HCT116 (cell line): Measurements from ENCODE around the gene CHCHD3. TPM values are rescaled to one million over a fixed set of nuclear protein-coding genes. Genes with fewer than 3 reads are reported as not detected.

ENCODE experiments used
- ATAC-seq: fragments of 200-7000 bp; cut with Tn5 transposase; 2 replicates; pipeline ENCODE4 v1.9.1; 2020; ENCODE audit warnings: mild to moderate bottlenecking, moderate library complexity
- BruUV-seq: library from RNA; stranded (reverse); fragments of 400-500 nt; replicated peaks from 2 replicates; lab custom pipeline; 2021; lab: Mats Ljungman, UMichigan
- CTCF ChIA-PET: fragments of 300-600 bp; sonication (Branson Sonifier 250); formaldehyde crosslinking; loops from one replicate; lab custom pipeline; 2021; ENCODE audit warnings: antibody characterized with exemption; lab: Charles Lee
- POLR2A ChIA-PET: fragments of 300-600, 350-600 bp; sonication (Branson Sonifier 250); formaldehyde crosslinking; loops from one replicate; lab custom pipeline; 2021; ENCODE audit warnings: antibody characterized with exemption; lab: Charles Lee
- RAD21 ChIA-PET, 2 experiments: fragments of 300-600 bp; sonication (Branson Sonifier 250); formaldehyde crosslinking; loops; one replicate each; lab custom pipeline; 2023; ENCODE audit warnings: low total read pairs in 2 of 2; ENCODE audit not compliant: uncharacterized antibody in 2 of 2, unreplicated experiment in 2 of 2, low non-redundant PET in 1 of 2; lab: Charles Lee
- DNase-seq: peaks from one replicate; pipeline ENCODE4 v3.0.0-alpha.2; 2010; ENCODE audit warnings: low read depth, low spot score
- H2AFZ ChIP-seq: fragments of 200-600 bp; shearing (Covaris generic), sonication (generic); 2 replicates; pipeline ENCODE4 v1.6.1; 2017; ENCODE audit warnings: low read depth, mixed run types, mixed read lengths, antibody characterized with exemption, low read length; ENCODE audit not compliant: poor library complexity, severe bottlenecking
- H3K27ac ChIP-seq: 2 replicates; pipeline ENCODE4 v1.5.1; 2012; ENCODE audit warnings: low read depth, low read length
- H3K27me3 ChIP-seq: fragments of 200-600 bp; sonication (generic); 2 replicates; pipeline ENCODE4 v1.6.1; 2016; ENCODE audit warnings: mixed run types, low read length, mixed read lengths; ENCODE audit not compliant: insufficient read depth
- H3K36me3 ChIP-seq, 2 experiments: fragments of 200-500 bp in 1 of 2; fragments of 200-600 bp in 1 of 2; sonication (Bioruptor generic) in 1 of 2; sonication (generic) in 1 of 2; 2 replicates each; pipeline versions ENCODE4 v1.5.1 to v1.6.1; 2014 to 2016; ENCODE audit warnings: low read length in 2 of 2, inconsistent platforms in 1 of 2, mixed read lengths in 1 of 2, mixed run types in 1 of 2; ENCODE audit not compliant: insufficient read depth in 2 of 2, control insufficient read depth in 1 of 2
- H3K4me1 ChIP-seq, 2 experiments: fragments of 200-600 bp in 1 of 2; sonication (generic) in 1 of 2; 2 replicates each; pipeline versions ENCODE4 v1.5.1 to v1.6.1; 2012 to 2017; ENCODE audit warnings: low read length in 2 of 2, inconsistent platforms in 1 of 2, mild to moderate bottlenecking in 1 of 2, mixed read lengths in 1 of 2, mixed run types in 1 of 2, moderate library complexity in 1 of 2; ENCODE audit not compliant: insufficient read depth in 2 of 2, control insufficient read depth in 1 of 2
- H3K4me2 ChIP-seq: fragments of 200-600 bp; sonication (generic); 2 replicates; pipeline ENCODE4 v1.6.1; 2017; ENCODE audit warnings: mixed run types, low read length, mixed read lengths
- H3K4me3 ChIP-seq, 2 experiments: fragments of 200-600 bp in 1 of 2; sonication (generic) in 1 of 2; replicated peaks in 1 of 2; 2 replicates each; pipeline ENCODE4 v1.5.1; 2011 to 2016; ENCODE audit warnings: low read length in 2 of 2, control low read depth in 1 of 2, low read depth in 1 of 2, mild to moderate bottlenecking in 1 of 2, mixed read lengths in 1 of 2, mixed run types in 1 of 2
- H3K79me2 ChIP-seq: fragments of 200-600 bp; sonication (generic); 2 replicates; pipeline ENCODE4 v1.6.1; 2017; ENCODE audit warnings: mild to moderate bottlenecking, mixed run types, low read length, moderate library complexity, mixed read lengths; ENCODE audit not compliant: insufficient read depth
- H3K9ac ChIP-seq: fragments of 200-600 bp; sonication (generic); 2 replicates; pipeline ENCODE4 v1.6.1; 2016; ENCODE audit warnings: low read length, mixed read lengths
- H3K9me2 ChIP-seq: fragments of 200-600 bp; sonication (generic), shearing (Covaris generic); 2 replicates; pipeline ENCODE4 v1.6.1; 2017; ENCODE audit warnings: mixed run types, mild to moderate bottlenecking, moderate library complexity; ENCODE audit not compliant: insufficient read depth
- H3K9me3 ChIP-seq, 2 experiments: fragments of 200-500 bp in 1 of 2; fragments of 200-600 bp in 1 of 2; sonication (Bioruptor generic) in 1 of 2; sonication (generic) in 1 of 2; 2 replicates each; pipeline ENCODE4 v1.6.1; 2014 to 2017; ENCODE audit warnings: low read length in 2 of 2, mixed read lengths in 2 of 2, inconsistent platforms in 1 of 2, low read depth in 1 of 2, mild to moderate bottlenecking in 1 of 2, mixed run types in 1 of 2, moderate library complexity in 1 of 2; ENCODE audit not compliant: control insufficient read depth in 1 of 2, insufficient read depth in 1 of 2
- H4K20me1 ChIP-seq: fragments of 200-600 bp; sonication (generic), shearing (Covaris generic); 2 replicates; pipeline ENCODE4 v1.6.1; 2017; ENCODE audit warnings: mixed run types, mild to moderate bottlenecking, moderate library complexity; ENCODE audit not compliant: insufficient read depth
- CBX3 ChIP-seq: IDR thresholded peaks from 2 replicates; pipeline ENCODE4 v1.6.1; 2012; ENCODE audit warnings: low read depth
- ELF1 ChIP-seq: IDR thresholded peaks from 2 replicates; pipeline ENCODE4 v1.6.1; 2012; ENCODE audit warnings: low read depth, borderline replicate concordance
- EZH2 ChIP-seq: fragments of 200-600 bp; sonication (generic); IDR thresholded peaks from 2 replicates; pipeline ENCODE4 v1.6.1; 2017; ENCODE audit warnings: antibody characterized with exemption, mixed run types
- FOSL1 ChIP-seq: IDR thresholded peaks from 2 replicates; pipeline ENCODE4 v1.6.1; 2012; ENCODE audit warnings: low read depth
- POLR2A ChIP-seq: IDR thresholded peaks from 2 replicates; pipeline ENCODE4 v1.7.0; 2011; ENCODE audit warnings: borderline replicate concordance; ENCODE audit not compliant: insufficient read depth, insufficient read length; ENCODE audit errors: extremely low read depth
- POLR2AphosphoS5 ChIP-seq: IDR thresholded peaks from 2 replicates; pipeline ENCODE4 v1.6.1; 2011; ENCODE audit warnings: mild to moderate bottlenecking, low read depth, low read length, moderate library complexity
- RAD21 ChIP-seq: IDR thresholded peaks from 2 replicates; pipeline ENCODE4 v1.6.1; 2012; ENCODE audit warnings: low read depth, mild to moderate bottlenecking
- SIN3A ChIP-seq: IDR thresholded peaks from 2 replicates; pipeline ENCODE4 v1.6.1; 2012; ENCODE audit warnings: low read depth
- SP1 ChIP-seq: IDR thresholded peaks from 2 replicates; pipeline ENCODE4 v1.6.1; 2012; ENCODE audit warnings: low read depth
- ZFX ChIP-seq: fragments of 450-650 bp; IDR thresholded peaks from 2 replicates; pipeline ENCODE4 v1.6.1; 2017
- ZNF274 ChIP-seq: fragments of 200-500 bp; sonication (Bioruptor generic); IDR thresholded peaks from 2 replicates; pipeline ENCODE4 v1.6.1; 2014; ENCODE audit warnings: mild to moderate bottlenecking, low read depth, low read length, inconsistent platforms
- intact Hi-C: fragments of 100-400 bp; cut with micrococcal nuclease; formaldehyde crosslinking; loops from 2 replicates; pipeline ENCODE4 v1.10.0; 2022
- total RNA-seq: library from RNA; stranded (reverse); gene quantifications from one replicate; pipeline ENCODE4 v1.2.1, GENCODE V29; 2021; ENCODE audit not compliant: unreplicated experiment
- TF ChIP-seq, protein P1 (sequence below): IDR thresholded peaks from 2 replicates; pipeline ENCODE4 v1.6.1; 2011; ENCODE audit warnings: mild to moderate bottlenecking, low read length, moderate library complexity; ENCODE audit not compliant: insufficient replicate concordance; ENCODE audit errors: extremely low read depth

CHCHD3 gene
- total RNA-seq, 1 experiment from 2014 or later = 73.5 TPM

DNA sequence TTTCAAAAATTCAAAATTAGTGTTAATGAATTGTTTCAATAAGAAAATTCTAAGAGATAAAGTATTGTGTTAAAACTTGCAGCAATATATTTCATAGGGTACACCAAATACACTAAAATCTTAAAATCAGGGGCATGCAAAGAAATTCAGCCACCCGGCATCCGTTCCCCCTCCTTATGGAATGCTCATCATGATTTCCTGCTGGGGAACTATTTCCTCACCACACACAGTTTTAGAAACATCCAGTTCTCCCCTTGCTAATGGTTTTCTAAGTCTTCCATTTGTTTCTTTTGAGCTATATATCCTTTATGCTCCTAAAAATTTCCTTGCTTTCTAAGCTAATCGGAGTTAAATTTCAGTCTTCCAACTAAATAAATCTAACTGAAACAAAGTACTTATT, 60.7 kb downstream of the CHCHD3 start:
- no peak overlapping the region for H3K4me2 ChIP-seq
- H3K4me1 ChIP-seq = no peaks in the 10 kb centered on the region
- peaks cover 14% of the 10 kb centered on the region for H4K20me1 ChIP-seq
- no peak for DNase-seq
- CTCF ChIA-PET = no interaction called here
- H3K9me2 ChIP-seq = no peaks in the 10 kb centered on the region
- intact Hi-C loops = no loop called here
- RAD21 ChIA-PET = no interaction called here
- no peak overlapping the region for H3K9ac ChIP-seq
- no peak for ATAC-seq
- no peak overlapping the region for H3K27ac ChIP-seq
- no peaks in the 10 kb centered on the region for H3K9me3 ChIP-seq
- H3K36me3 ChIP-seq = no peaks in the 10 kb centered on the region
- H3K27me3 ChIP-seq = no peaks in the 10 kb centered on the region
- no peak overlapping the region for H2AFZ ChIP-seq
- BruUV-seq = no TSS peak
- no peak for TF ChIP-seq EZH2
- TF ChIP-seq RAD21 = no peak
- TF ChIP-seq SP1 = no peak
- TF ChIP-seq POLR2AphosphoS5 = no peak
- TF ChIP-seq ELF1 = no peak
- TF ChIP-seq CBX3 = no peak
- TF ChIP-seq, protein P1, sequence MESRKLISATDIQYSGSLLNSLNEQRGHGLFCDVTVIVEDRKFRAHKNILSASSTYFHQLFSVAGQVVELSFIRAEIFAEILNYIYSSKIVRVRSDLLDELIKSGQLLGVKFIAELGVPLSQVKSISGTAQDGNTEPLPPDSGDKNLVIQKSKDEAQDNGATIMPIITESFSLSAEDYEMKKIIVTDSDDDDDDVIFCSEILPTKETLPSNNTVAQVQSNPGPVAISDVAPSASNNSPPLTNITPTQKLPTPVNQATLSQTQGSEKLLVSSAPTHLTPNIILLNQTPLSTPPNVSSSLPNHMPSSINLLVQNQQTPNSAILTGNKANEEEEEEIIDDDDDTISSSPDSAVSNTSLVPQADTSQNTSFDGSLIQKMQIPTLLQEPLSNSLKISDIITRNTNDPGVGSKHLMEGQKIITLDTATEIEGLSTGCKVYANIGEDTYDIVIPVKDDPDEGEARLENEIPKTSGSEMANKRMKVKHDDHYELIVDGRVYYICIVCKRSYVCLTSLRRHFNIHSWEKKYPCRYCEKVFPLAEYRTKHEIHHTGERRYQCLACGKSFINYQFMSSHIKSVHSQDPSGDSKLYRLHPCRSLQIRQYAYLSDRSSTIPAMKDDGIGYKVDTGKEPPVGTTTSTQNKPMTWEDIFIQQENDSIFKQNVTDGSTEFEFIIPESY = no peak
- no peak for TF ChIP-seq SIN3A
- TF ChIP-seq ZNF274 = no peak
- H3K79me2 ChIP-seq = peaks cover 52% of the 10 kb centered on the region
- no peak overlapping the region for H3K4me3 ChIP-seq
- POLR2A ChIA-PET = no interaction called here

- Histone ChIP-seq H3K9me3 (no peaks in the 10 kb centered on the region), H2AFZ (no peak overlapping the region), H3K27me3 (no peaks in the 10 kb centered on the region), H3K36me3 (no peaks in the 10 kb centered on the region), H4K20me1 (peaks cover 14% of the 10 kb centered on the region), H3K79me2 (peaks cover 53% of the 10 kb centered on the region), H3K27ac (no peak overlapping the region), H3K4me2 (no peak overlapping the region), H3K9ac (no peak overlapping the region), H3K4me3 (no peak overlapping the region), H3K9me2 (no peaks in the 10 kb centered on the region), H3K4me1 (no peaks in the 10 kb centered on the region)
- DNase-seq = no peak
- no TSS peak for BruUV-seq
- ChIA-PET POLR2A (no interaction called here), RAD21 (no interaction called here), CTCF (no interaction called here)
- no peak for TF ChIP-seq RAD21
- TF ChIP-seq FOSL1 = no peak
- no peak for TF ChIP-seq ZFX
- no peak for TF ChIP-seq POLR2AphosphoS5
- TF ChIP-seq EZH2 = no peak
- TF ChIP-seq POLR2A = no peak
- ATAC-seq = no peak
- intact Hi-C loops = no loop called here
Observed at GRCh38 chr7:133020496-133020895, 61.4 kb downstream of the CHCHD3 start.
